HL-60 (cell line): ENCODE data around the gene C8G.

Experiments
- DNase-seq, 2 experiments: peaks; one replicate each; pipeline ENCODE4 v3.0.0-alpha.2; 2010 to 2020; ENCODE audit warnings: low read depth in 1 of 2, low spot score in 1 of 2
- H3K27ac ChIP-seq: fragments of 250-450 bp; sonication (Bioruptor Pico); replicated peaks from 2 replicates; pipeline ENCODE4 v1.5.1; 2020; ENCODE audit warnings: mild to moderate bottlenecking, moderate library complexity
- H3K27me3 ChIP-seq: fragments of 250-450 bp; sonication (Bioruptor Pico); 2 replicates; pipeline ENCODE4 v1.5.1; 2021; ENCODE audit warnings: mild to moderate bottlenecking, moderate library complexity; ENCODE audit not compliant: insufficient read depth, poor library complexity, severe bottlenecking
- H3K4me3 ChIP-seq: replicated peaks from 2 replicates; pipeline ENCODE4 v1.5.1; 2011; ENCODE audit warnings: mild to moderate bottlenecking, control low read depth, low read length; ENCODE audit not compliant: insufficient read depth
- GABPA ChIP-seq: IDR thresholded peaks from 2 replicates; pipeline ENCODE4 v1.6.1; 2012; ENCODE audit warnings: low read depth
- POLR2AphosphoS5 ChIP-seq: IDR thresholded peaks from 2 replicates; pipeline ENCODE4 v1.6.1; 2012; ENCODE audit warnings: low read depth
- SPI1 ChIP-seq: IDR thresholded peaks from 2 replicates; pipeline ENCODE4 v1.6.1; 2012; ENCODE audit warnings: low read depth, mild to moderate bottlenecking, borderline replicate concordance
- TF ChIP-seq, protein P1 (sequence below): IDR thresholded peaks from 2 replicates; pipeline ENCODE4 v1.6.1; 2012; ENCODE audit warnings: low read depth; ENCODE audit not compliant: insufficient replicate concordance
- TF ChIP-seq, protein P2 (sequence below): IDR thresholded peaks from one replicate; pipeline ENCODE4 v1.5.1; 2011; ENCODE audit warnings: low read length, control low read depth, inconsistent platforms; ENCODE audit not compliant: insufficient read depth

Gene C8G

DNA sequence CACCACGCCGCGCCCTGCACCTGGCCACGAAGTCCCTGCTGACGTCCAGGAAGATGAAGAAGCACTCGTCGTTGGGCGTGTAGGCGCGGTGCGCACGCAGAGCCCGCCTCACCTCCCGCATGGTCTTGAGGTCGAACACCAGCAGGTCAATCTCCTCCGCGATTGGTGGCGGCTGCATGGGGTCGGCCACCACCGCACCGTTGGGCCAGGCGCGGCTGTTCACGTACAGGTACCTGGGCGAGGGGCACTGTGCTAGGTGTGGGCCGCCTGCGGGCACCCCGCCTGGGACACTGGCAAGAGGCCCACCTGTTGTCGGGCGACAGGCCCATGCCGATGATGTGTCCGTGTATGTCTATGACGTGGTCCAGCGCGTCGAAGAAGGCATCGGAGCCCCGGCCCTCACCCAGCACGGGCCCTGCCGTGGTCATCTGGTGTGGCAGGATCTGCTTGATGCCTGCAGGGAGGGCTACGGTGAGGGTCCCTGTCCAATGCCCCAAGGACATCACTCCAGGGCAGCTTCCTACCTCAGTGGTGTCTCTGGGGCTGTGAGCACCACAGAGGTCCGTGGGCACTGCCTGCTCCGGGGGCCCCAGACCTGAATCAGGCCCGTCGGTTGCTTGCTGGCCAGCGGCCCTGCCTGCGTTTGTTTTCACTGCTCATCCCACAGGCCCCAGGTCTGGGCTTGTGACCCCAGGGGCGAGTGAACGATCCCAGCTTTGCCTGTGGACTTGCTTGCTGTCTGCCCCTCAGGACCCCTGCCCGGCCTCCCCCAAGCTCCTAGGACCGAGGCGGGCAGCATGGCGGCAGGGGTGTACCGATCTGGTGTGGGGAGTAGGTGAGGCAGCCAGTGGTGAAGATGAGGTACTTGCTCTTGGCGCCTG lies 3.6 kb upstream of the C8G start:
- no peak overlapping the region for H3K27ac ChIP-seq
- no peaks in the 10 kb centered on the region for H3K27me3 ChIP-seq
- no peak overlapping the region for H3K4me3 ChIP-seq
- no peak for TF ChIP-seq GABPA
- TF ChIP-seq POLR2AphosphoS5, result 0 out of 2 replicates have a peak, but pooled peaks have one; percentile 11
- no peak for TF ChIP-seq SPI1
- TF ChIP-seq, protein P1, sequence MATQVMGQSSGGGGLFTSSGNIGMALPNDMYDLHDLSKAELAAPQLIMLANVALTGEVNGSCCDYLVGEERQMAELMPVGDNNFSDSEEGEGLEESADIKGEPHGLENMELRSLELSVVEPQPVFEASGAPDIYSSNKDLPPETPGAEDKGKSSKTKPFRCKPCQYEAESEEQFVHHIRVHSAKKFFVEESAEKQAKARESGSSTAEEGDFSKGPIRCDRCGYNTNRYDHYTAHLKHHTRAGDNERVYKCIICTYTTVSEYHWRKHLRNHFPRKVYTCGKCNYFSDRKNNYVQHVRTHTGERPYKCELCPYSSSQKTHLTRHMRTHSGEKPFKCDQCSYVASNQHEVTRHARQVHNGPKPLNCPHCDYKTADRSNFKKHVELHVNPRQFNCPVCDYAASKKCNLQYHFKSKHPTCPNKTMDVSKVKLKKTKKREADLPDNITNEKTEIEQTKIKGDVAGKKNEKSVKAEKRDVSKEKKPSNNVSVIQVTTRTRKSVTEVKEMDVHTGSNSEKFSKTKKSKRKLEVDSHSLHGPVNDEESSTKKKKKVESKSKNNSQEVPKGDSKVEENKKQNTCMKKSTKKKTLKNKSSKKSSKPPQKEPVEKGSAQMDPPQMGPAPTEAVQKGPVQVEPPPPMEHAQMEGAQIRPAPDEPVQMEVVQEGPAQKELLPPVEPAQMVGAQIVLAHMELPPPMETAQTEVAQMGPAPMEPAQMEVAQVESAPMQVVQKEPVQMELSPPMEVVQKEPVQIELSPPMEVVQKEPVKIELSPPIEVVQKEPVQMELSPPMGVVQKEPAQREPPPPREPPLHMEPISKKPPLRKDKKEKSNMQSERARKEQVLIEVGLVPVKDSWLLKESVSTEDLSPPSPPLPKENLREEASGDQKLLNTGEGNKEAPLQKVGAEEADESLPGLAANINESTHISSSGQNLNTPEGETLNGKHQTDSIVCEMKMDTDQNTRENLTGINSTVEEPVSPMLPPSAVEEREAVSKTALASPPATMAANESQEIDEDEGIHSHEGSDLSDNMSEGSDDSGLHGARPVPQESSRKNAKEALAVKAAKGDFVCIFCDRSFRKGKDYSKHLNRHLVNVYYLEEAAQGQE, result no peak
- TF ChIP-seq, protein P2, sequence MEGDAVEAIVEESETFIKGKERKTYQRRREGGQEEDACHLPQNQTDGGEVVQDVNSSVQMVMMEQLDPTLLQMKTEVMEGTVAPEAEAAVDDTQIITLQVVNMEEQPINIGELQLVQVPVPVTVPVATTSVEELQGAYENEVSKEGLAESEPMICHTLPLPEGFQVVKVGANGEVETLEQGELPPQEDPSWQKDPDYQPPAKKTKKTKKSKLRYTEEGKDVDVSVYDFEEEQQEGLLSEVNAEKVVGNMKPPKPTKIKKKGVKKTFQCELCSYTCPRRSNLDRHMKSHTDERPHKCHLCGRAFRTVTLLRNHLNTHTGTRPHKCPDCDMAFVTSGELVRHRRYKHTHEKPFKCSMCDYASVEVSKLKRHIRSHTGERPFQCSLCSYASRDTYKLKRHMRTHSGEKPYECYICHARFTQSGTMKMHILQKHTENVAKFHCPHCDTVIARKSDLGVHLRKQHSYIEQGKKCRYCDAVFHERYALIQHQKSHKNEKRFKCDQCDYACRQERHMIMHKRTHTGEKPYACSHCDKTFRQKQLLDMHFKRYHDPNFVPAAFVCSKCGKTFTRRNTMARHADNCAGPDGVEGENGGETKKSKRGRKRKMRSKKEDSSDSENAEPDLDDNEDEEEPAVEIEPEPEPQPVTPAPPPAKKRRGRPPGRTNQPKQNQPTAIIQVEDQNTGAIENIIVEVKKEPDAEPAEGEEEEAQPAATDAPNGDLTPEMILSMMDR, result no peak
- no peak for DNase-seq

DNA sequence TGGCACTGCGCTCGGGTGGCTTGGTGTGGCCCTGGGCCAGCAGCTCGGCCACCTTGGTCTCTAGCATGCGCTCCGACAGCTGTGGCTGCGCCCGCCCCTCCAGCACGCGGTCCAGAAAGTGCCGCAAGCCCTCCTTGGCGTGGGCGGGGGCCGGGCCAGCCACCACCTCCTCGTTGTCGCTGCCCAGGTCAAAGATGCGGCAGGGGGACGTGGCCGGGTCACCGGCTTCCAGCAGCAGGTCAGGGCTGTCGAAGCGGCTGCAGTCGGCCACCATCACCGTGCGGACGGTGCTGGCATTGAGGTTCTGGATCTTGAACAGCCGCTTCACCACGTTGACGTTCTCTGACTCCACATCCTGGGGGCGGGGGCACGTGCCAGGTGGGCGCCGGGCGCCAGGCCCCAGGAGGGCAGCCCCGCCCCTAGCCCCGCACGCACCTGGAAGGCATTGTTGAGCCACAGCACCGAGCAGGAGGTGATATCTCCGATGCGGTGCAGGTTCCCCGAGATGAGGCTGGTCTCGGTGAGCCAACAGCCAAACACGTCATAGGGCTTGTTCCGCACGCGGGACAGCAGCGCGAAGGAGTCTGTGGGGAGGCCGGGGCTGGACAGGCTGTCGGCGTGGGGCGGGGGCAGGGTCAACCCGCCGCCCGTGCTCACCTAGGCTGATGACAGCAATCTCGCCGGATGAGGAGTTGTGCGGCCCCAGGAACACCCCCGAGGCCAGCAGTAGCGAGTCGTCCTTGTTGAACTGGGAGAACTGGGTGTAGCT lies 2.7 kb upstream of the C8G start:
- no peak overlapping the region for H3K4me3 ChIP-seq
- H3K27ac ChIP-seq, result no peak overlapping the region
- H3K27me3 ChIP-seq, result no peaks in the 10 kb centered on the region
- TF ChIP-seq SPI1 (no peak), POLR2AphosphoS5 (0 out of 2 replicates have a peak, but pooled peaks have one; percentile 3)
- DNase-seq, result no peak

DNA sequence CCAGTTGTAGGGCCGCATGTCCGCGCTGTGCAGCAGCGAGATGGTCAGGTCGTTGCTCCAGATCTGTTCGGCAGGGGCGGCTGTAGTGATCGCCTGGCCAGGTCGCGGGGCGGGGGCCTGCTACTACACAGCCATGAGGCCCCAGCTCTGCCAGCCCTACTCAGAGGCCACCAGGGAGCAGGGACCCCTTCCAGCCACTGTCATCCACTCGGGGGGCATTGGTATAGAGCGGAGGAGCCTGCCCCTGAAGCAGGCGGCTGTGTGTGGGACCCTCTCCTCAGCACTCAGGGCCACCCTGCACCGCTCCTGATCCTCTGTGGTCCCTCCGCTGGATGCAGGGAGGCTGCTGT lies 2.2 kb upstream of the C8G start:
- peak overlapping the region; percentile 93 for H3K4me3 ChIP-seq
- H3K27me3 ChIP-seq, result no peaks in the 10 kb centered on the region
- TF ChIP-seq, protein P2, result no peak
- TF ChIP-seq, protein P1, result no peak
- TF ChIP-seq GABPA, result no peak
- no peak for TF ChIP-seq SPI1
- no peak for TF ChIP-seq POLR2AphosphoS5
- no peak for DNase-seq
- no peak overlapping the region for H3K27ac ChIP-seq
